ENCODE data around the gene HDAC6. TPM values are rescaled to one million over a fixed set of nuclear protein-coding genes. Genes with fewer than 3 reads are reported as not detected.

The HDAC6 gene
- total RNA-seq, 1 experiment from 2014 or later, result 49.4 TPM

GRCh38 chrX:48813644-48814043, 11.8 kb downstream of the HDAC6 start:
- TF ChIP-seq EZH2 (IDR thresholded peaks at IDR 0.05; ENCODE audit: borderline replicate concordance, low read depth, low read length, poor library complexity, severe bottlenecking) (no peak), CTCF (conservative IDR thresholded peaks at IDR 0.05; ENCODE audit: low read depth, low read length) (no peak)
- intact Hi-C loops (cut with micrococcal nuclease; ENCODE audit: unreplicated experiment), result no loop called here
- DNase-seq (ENCODE audit: low spot score), result no peak
- ChIA-PET CTCF (no interaction called here), POLR2A (ENCODE audit: low non-redundant PET) (no interaction called here)
- Histone ChIP-seq H3K27me3 (replicated peaks; ENCODE audit: insufficient read depth, low read depth, low read length, poor library complexity) (no peaks in the 10 kb centered on the region), H3K9me3 (ENCODE audit: low read depth, low read length, poor library complexity, severe bottlenecking) (no peaks in the 10 kb centered on the region), H3K4me3 (ENCODE audit: low read depth, low read length, poor library complexity, severe bottlenecking) (no peak overlapping the region), H3K27ac (ENCODE audit: low read depth, low read length, poor library complexity, severe bottlenecking) (no peak overlapping the region), H3K36me3 (ENCODE audit: insufficient read depth, low read length, poor library complexity, severe bottlenecking) (no peaks in the 10 kb centered on the region), H3K4me1 (ENCODE audit: insufficient read depth, low read length, poor library complexity, severe bottlenecking) (no peaks in the 10 kb centered on the region)
- no TSS peak for BruUV-seq (replicated peaks)

GRCh38 chrX:48814722-48815121, 12.9 kb downstream of the HDAC6 start:
- BruUV-seq (replicated peaks), result no TSS peak
- intact Hi-C loops (cut with micrococcal nuclease; ENCODE audit: unreplicated experiment), result no loop called here

GRCh38 chrX:48815266-48815665, 13.4 kb downstream of the HDAC6 start:
- Histone ChIP-seq H3K27me3 (replicated peaks; ENCODE audit: insufficient read depth, low read depth, low read length, poor library complexity) (no peaks in the 10 kb centered on the region), H3K36me3 (ENCODE audit: insufficient read depth, low read length, poor library complexity, severe bottlenecking) (no peaks in the 10 kb centered on the region), H3K9me3 (ENCODE audit: low read depth, low read length, poor library complexity, severe bottlenecking) (no peaks in the 10 kb centered on the region), H3K4me1 (ENCODE audit: insufficient read depth, low read length, poor library complexity, severe bottlenecking) (no peaks in the 10 kb centered on the region), H3K27ac (ENCODE audit: low read depth, low read length, poor library complexity, severe bottlenecking) (no peak overlapping the region), H3K4me3 (ENCODE audit: low read depth, low read length, poor library complexity, severe bottlenecking) (no peak overlapping the region)
- intact Hi-C loops (cut with micrococcal nuclease; ENCODE audit: unreplicated experiment), result no loop called here
- POLR2A ChIA-PET (ENCODE audit: low non-redundant PET), result no interaction called here
- no TSS peak for BruUV-seq (replicated peaks)
- CTCF ChIA-PET, result no interaction called here
- no peak for DNase-seq (ENCODE audit: low spot score)
- no peak for TF ChIP-seq CTCF (conservative IDR thresholded peaks at IDR 0.05; ENCODE audit: low read depth, low read length)
- no peak for TF ChIP-seq EZH2 (IDR thresholded peaks at IDR 0.05; ENCODE audit: borderline replicate concordance, low read depth, low read length, poor library complexity, severe bottlenecking)

More at GRCh38 chrX:48814722-48815121, 12.9 kb downstream of the HDAC6 start:
- no peaks in the 10 kb centered on the region for H3K9me3 ChIP-seq (ENCODE audit: low read depth, low read length, poor library complexity, severe bottlenecking)
- no peak overlapping the region for H3K27ac ChIP-seq (ENCODE audit: low read depth, low read length, poor library complexity, severe bottlenecking)
- no peaks in the 10 kb centered on the region for H3K27me3 ChIP-seq (replicated peaks; ENCODE audit: insufficient read depth, low read depth, low read length, poor library complexity)
- no peaks in the 10 kb centered on the region for H3K36me3 ChIP-seq (ENCODE audit: insufficient read depth, low read length, poor library complexity, severe bottlenecking)
- ChIA-PET CTCF (no interaction called here), POLR2A (ENCODE audit: low non-redundant PET) (no interaction called here)
- no peak overlapping the region for H3K4me3 ChIP-seq (ENCODE audit: low read depth, low read length, poor library complexity, severe bottlenecking)
- DNase-seq (ENCODE audit: low spot score), result no peak
- no peaks in the 10 kb centered on the region for H3K4me1 ChIP-seq (ENCODE audit: insufficient read depth, low read length, poor library complexity, severe bottlenecking)
- TF ChIP-seq EZH2 (IDR thresholded peaks at IDR 0.05; ENCODE audit: borderline replicate concordance, low read depth, low read length, poor library complexity, severe bottlenecking) (no peak), CTCF (conservative IDR thresholded peaks at IDR 0.05; ENCODE audit: low read depth, low read length) (no peak)

Measured in A673 (cell line).